Measurements from ENCODE around the gene CDH1.
"Not testable (repeated sequence)": the region's sequence is repeated elsewhere in the genome, so short reads cannot be mapped to it uniquely, and the experiment has no call there.

CDH1 gene

DNA sequence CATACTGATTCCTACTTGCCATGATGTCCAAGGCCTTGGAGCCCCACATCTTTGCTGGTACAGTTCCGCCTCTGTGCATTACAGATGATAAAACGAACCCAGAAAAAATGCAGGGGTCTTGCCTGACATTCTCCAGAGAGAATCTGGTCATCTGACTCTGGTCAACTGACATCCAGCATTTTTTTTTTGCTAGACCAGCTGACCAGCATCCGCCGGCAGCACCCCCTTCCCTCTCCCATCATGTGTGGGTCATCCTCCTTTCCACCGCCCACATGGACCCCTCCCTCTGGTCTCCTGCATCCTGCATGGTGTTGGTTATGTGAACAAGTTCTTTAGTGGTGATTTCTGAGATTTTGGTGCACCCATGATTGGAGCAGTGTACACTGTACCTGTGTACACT is 47.1 kb downstream of the CDH1 start:
- no peak overlapping the region for H3K4me3 ChIP-seq (ENCODE audit: low read depth, low read length)
- no peak for DNase-seq (ENCODE audit: low read depth)

DNA sequence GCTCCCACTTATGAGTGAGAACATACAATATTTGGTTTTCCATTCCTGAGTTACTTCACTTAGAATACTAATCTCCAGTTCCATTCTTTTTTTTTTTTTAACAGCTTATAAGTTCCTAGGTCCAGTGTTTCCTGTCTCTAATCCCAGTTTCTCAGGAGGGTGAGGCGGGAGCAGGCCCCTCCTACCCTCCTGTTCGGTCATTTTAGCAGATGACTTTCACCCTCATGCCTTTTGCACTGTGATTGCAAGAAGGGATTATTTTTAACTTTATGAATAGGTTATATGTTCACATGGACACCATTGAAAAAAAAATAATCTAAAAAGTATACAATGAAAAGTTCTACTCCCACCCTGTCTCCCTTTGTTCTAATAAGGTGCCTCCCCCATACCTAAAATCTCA is 47.6 kb downstream of the CDH1 start:
- no peak overlapping the region for H3K4me3 ChIP-seq (ENCODE audit: low read depth, low read length)
- DNase-seq (ENCODE audit: low read depth), result no peak

DNA sequence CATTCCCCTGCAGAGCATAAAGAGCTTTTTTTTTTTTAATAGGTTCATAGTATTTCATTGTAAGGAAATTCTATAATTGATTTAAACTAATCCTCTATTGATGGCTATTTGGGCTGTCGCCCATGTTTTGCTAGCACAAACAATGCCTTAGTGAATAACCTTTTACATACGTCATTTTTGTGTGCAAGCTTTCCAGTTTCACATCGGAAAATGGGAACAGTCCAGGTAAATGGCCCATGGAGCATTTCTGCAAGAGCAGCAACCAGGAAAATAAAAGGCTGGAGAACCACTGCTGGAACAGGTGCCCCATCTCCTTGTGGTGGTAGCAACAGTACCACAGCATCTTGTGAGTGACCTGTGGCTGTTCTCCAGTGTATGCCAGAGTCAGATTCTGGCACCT is 48.6 kb downstream of the CDH1 start:
- no peak for DNase-seq (ENCODE audit: low read depth)
- no peak overlapping the region for H3K4me3 ChIP-seq (ENCODE audit: low read depth, low read length)

DNA sequence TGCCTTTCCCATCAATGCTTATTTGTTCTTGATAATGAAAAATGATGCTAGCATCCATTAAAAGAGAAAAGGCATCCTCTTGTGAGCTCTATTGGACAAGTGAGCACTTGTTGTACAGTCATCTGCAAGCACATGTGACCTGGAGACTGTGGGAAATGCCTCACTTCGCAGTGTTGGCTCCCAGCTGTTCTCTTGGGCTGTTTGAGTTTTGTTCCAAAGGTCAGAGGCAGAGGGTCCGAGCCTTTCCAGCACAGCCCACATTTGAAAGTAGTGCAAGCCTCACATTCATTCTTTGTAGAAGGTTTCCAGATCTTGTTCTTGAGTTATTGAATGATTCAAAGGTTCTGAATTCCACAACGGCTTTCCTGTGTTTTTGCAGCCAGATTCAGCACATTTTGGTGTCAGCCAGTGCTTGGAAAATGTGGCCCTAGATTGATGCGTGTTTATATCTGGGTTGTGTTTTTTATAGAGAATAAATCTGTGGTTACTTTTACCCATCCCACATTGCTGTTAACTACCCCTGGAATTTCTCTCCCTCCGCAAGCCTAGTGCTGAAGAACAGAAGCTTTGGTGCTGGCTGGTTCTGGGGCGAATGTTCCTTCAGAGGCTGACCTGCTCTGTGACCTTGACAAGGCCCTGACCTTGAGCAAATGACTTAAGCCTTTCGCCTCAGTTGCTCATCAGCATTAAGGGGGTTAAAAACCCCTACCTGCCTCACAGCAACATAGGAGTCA is 49.8 kb downstream of the CDH1 start:
- peak; percentile 15 for DNase-seq (ENCODE audit: low read depth)
- H3K4me3 ChIP-seq (ENCODE audit: low read depth, low read length), result no peak overlapping the region

DNA sequence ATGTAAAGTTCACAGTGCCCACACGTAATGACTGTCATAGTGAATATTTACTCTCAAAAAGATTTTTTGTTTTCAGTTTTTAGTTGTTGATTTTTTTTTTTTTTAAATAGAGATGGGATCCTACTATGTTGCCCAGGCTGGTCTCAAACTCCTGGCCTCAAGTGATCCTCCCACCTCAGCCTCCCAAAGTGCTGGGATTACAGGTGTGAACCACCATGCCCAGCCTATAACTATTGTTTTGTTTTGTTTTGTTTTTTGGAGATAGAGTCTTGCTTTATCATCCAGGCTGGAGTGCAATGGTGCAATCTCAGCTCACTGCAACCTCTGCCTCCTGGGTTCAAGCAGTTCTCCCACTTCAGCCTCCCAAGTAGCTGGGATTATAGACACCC is 50.3 kb downstream of the CDH1 start:
- DNase-seq (ENCODE audit: low read depth); H3K4me3 ChIP-seq (ENCODE audit: low read depth, low read length): not testable (repeated sequence)

DNA sequence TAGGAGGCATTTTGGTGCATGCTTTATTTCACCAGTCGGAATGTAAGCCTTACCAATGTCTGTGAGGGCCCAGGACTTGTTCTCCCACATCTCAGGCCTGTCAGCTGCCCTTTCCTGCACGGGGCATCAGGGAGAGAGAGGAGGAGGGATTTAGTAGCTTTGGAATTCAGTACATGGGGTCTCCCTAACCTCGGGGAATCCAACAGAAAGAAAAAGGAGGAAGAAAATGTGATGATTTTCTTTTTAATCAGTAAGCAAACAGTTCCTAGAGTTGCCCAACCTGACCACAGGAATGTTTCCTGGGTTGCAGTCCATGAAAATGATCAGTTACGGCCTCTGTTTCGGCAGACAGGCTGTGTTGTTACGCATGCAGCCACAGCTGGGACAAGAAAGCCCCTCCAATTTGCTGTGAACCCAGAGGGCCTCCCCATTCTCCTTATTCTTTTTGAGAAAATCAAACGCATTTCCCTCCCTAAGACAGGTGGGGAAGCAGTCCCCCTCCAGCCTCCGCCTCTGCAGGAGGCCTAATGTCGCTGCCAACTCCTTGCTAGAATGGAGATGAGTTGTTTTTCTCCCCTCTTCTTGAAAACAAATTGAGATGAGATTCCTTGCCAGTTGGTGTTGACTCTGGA is 53.2 kb downstream of the CDH1 start:
- peak; percentile 40 for DNase-seq (ENCODE audit: low read depth)
- no peak overlapping the region for H3K4me3 ChIP-seq (ENCODE audit: low read depth, low read length)

DNA sequence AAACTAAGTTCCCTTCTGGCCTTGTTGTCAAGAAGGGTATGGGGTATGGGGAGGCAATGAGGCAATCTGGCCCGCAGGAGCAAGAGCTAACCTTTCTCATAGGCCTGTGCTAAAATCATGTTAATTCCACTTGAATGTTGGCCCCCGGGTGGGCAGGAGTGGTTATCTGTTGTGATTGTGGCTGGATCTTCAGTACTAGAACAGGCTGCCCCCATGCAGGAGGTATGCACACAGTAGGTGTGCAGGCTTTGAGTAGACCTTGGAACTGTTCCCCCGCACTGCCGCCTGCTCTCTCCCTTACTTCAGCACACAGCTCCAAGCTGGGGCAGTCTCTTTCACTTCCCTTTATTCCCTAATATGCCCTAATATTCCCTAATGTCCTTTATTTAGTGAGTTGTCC is 53.9 kb downstream of the CDH1 start:
- no peak for DNase-seq (ENCODE audit: low read depth)
- H3K4me3 ChIP-seq (ENCODE audit: low read depth, low read length), result no peak overlapping the region

DNA sequence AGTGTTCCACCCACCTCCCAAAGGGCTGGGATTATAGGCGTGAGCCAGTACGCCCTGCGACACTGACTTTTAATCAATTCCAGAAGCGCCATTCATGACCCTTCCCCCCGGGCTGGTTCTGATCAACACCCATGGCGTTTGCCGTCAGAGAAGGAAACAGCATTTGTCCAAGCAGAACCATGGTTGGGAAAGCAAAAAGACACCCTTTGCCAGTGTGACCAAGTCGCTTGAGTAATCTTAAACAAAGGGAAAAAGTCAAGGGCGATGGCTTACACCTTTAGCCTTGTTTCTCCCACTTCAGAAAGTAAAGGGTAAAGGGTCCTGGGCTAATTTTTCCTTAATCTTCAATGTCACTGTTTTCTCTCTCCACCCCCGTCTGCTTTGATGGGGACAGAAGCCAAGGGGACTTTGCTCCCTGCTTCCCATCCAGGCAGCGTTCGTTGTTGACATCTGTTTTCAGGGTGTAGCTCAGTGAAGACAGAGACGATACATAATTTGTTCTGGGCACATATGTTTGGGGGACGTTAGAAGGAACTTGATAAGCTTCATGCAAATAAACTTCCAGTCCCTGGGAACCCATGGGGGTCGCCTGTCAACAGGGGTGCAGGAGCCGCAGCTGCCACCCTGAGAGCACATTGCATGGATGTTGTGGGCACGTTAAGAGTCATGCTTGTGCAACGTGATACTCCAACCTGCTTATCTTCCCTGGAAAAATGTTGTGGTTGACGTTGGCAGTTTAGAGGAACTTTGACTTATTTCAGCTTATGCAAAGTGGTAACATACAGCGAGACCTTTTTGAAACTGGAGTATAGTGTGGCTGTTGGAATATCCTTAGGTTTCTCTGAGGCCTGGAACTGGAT is 55.6 kb downstream of the CDH1 start:
- DNase-seq (ENCODE audit: low read depth), result peak; percentile 25
- H3K4me3 ChIP-seq (ENCODE audit: low read depth, low read length), result no peak overlapping the region

DNA sequence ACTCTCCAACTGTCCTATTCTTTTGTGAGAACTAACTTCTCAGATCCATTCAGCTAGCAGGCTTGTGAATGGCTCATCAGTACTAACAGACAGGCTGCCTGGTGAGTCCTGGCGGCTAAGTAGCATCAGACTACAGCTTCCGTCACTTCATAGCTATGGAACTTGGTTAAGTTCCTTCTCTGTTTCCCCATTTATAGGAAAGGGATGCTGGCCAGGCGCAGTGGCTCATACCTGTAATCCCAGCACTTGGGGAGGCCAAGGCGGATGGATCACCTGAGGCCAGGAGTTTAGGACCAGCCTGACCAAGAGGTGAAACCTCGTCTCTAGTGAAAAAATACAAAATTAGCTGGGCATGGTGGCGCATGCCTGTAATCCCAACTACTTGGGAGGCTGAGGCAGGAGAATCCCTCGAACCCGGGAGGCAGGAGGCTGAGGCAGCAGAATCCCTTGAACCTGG is 56.3 kb downstream of the CDH1 start:
- DNase-seq (ENCODE audit: low read depth), result no peak
- H3K4me3 ChIP-seq (ENCODE audit: low read depth, low read length), result no peak overlapping the region

DNA sequence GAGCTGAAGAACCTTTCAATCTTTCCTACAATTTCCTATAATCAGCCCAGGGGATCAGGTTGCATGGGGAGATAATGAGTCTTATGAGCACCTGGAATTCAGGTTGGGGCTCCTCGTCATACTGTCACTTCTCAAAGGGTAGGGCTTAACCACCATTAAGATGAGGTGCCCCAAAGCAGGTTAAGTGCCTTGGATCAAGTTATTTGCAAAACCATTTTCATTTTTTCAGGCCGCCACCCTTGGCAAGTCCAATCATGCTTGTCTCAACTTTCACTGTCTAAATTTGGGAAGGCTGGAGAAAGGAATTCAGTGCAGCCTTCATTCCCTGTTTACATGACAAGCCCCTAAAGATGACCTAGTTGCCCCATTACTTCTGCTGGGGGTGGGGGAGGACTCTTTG is 61.3 kb downstream of the CDH1 start:
- no peak for DNase-seq (ENCODE audit: low read depth)
- no peak overlapping the region for H3K4me3 ChIP-seq (ENCODE audit: low read depth, low read length)

DNA sequence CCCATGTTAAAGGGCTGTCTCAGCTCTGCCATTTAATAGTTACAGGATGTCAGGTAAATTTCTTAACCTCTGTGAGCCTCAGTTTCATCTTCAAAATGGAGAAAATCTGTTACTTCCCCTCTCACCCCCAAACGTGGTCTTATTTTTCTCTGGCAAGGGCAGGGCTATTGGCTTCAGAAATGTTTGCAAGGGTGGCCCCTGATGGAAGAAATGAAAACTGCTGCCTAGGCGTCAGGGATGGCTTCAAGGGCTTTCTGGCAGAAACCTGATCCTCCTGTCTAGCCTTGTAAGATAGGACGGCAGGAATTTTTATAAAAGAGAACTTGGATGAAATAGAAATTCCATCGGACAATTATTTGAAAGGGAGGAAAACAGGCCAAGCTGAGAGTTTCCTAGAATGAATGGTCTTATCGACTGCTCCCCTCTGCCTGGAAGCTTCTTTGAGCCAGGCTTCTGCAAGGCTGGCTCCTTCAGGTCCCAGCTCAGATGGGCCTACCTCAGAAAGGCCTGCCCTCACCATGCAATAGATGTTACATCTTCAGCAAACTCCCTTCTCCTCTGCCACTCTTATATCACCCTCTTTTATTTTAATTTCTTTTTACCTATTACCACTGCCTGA is 63.3 kb downstream of the CDH1 start:
- no peak overlapping the region for H3K4me3 ChIP-seq (ENCODE audit: low read depth, low read length)
- DNase-seq (ENCODE audit: low read depth), result no peak

DNA sequence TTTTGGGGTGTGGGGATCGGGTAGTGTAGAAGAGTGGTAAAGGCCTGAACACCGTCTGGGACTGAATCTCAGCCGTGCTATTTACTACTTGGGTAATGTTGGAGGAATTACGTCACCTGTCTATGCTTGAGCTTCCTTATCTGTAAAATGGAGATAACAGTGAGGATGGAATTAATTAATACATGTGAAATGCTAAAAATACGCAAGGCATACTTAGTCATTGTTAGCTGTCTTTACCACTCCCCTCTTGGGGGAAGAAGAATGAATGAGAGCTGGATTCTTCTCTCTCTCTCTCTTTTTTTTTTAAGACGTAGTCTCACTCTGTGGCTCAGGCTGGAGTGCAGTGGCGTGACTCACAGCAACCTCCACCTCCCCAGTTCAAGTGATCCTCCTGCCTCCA is 65.1 kb downstream of the CDH1 start:
- no peak overlapping the region for H3K4me3 ChIP-seq (ENCODE audit: low read depth, low read length)
- DNase-seq (ENCODE audit: low read depth), result no peak

DNA sequence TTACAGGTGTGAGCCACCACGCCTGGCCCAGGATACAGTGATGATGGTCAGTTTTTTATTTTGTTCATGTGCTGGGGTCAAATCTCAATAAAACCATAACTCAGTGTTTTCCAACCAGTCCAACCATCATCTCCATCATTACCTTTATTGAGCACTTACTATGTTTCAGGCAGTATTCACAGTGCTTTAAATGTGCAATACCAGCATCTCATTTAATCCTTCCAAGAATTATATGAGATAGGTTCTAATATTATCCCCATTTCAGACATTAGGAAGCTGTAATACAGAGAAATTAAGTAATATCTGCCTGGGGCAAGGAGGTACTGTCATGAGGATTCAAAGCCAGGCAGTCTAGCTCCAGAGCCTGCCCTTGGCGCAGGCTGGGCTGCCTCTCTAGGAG is 69.3 kb downstream of the CDH1 start:
- DNase-seq (ENCODE audit: low read depth), result no peak
- no peak overlapping the region for H3K4me3 ChIP-seq (ENCODE audit: low read depth, low read length)

DNA sequence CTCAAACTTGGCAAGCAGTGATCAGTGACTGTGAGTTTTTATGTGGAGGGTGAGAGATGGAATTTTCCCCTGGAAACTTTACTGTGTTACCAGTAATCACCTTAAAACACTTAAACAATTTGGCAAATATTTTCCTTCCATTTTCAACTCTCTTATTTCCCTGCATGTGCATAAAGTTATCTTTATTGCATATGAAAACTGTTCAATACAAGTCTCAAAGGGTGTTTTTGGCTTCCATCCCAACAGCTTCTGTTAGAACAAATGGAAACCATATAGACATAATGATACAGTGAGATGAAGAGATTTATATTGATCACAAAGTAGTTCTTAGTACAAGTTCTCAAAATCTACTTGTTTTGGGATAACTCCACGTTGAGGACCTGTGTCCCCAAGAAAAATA is 69.9 kb downstream of the CDH1 start:
- no peak for DNase-seq (ENCODE audit: low read depth)
- H3K4me3 ChIP-seq (ENCODE audit: low read depth, low read length), result no peak overlapping the region

DNA sequence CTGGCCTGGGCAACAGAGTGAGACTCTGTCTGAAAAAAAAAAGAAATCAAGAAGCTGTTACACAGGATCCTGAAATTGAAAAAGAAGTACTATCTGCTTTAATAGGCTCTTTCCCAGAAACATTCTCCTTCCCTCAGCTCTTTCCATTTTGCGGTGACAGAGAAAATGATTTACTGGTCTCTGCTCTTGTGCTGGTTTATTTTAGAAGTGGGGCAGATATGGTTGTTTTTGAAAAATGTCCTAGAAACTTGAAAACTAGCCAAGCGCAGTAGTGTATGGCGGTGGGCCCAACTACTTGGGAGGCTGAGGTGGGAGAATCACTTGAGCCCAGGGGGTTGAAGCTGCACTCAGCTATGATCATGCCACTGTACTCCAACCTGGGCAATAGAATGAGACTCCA is 77.4 kb downstream of the CDH1 start:
- DNase-seq (ENCODE audit: low read depth), result no peak
- H3K4me3 ChIP-seq (ENCODE audit: low read depth, low read length), result no peak overlapping the region

DNA sequence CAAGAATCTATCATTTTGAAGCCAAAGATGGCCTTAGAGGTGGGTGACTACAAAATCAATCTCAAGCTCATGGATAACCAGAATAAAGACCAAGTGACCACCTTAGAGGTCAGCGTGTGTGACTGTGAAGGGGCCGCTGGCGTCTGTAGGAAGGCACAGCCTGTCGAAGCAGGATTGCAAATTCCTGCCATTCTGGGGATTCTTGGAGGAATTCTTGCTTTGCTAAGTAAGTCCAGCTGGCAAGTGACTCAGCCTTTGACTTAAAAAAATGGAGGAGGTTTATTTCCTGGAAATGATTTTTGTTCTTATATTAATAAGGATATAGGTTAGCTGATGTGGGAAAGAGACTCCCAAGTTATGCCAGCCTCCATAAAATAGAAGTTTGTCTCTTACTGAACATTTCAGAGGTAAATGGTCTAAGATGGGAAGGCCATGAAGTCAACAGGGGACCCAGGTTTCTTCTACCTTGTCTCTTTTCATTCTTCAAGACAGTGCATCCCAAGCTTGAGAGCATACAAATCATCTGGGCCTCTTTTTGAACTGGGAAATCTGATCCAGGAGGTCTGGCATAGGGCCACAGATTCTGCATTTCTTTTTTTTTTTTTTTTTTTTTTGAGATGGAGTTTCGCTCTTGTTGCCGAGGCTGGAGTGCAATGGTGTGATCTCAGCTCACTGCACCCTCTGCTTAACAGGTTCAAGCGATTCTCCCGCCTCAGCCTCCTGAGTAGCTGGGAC is 86.5 kb downstream of the CDH1 start:
- peak; percentile 39 for DNase-seq (ENCODE audit: low read depth)
- H3K4me3 ChIP-seq (ENCODE audit: low read depth, low read length), result no peak overlapping the region

DNA sequence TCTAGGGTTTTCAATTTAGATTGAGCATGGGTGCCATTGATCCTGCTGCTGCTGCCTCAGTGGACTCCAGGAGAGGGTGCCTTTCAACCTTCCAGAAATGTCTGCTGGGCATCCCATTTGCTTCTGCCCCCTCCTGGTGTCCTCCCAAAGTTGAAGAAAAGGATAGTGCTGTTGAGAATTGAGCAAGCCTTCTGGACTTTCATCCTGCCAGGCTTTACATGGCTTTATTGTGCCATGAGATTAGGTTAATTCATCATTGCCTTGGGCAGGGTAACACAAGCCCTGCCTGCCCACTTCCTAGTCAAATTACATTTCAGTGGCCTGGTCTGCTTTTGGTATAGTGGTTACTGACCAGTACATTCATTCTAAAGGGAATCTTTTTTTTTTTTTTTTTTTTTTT is 88.3 kb downstream of the CDH1 start:
- H3K4me3 ChIP-seq (ENCODE audit: low read depth, low read length), result no peak overlapping the region
- DNase-seq (ENCODE audit: low read depth), result no peak

DNA sequence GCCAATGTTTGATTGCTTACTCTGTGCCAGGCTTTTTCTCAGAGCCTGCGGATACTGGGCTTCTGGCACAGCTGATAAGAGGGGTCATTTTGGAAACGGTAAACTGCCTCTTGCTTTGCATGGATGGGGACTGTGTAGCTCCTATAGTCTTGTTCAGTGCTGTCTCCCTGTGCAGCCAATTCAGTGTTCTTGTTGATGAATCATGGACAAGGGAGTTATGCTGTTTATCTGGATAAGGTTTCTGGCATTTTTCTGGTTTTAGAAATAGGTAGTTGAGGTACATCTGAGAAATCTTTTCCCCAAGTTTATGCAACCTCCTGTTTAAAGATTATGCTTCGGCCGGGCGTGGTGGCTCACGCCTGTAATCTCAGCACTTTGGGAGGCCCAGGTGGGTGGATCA is 89.6 kb downstream of the CDH1 start:
- H3K4me3 ChIP-seq (ENCODE audit: low read depth, low read length), result no peak overlapping the region
- no peak for DNase-seq (ENCODE audit: low read depth)

DNA sequence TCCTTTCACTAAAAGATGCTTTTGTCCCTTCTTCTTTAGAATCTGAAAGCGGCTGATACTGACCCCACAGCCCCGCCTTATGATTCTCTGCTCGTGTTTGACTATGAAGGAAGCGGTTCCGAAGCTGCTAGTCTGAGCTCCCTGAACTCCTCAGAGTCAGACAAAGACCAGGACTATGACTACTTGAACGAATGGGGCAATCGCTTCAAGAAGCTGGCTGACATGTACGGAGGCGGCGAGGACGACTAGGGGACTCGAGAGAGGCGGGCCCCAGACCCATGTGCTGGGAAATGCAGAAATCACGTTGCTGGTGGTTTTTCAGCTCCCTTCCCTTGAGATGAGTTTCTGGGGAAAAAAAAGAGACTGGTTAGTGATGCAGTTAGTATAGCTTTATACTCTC is 96.2 kb downstream of the CDH1 start:
- no peak for DNase-seq (ENCODE audit: low read depth)
- no peak overlapping the region for H3K4me3 ChIP-seq (ENCODE audit: low read depth, low read length)

Measured in skeletal muscle cell (primary cell).